ENCODE data around the gene DPEP3.

DPEP3 gene

GRCh38 chr16:67948015-67948414, 32.3 kb downstream of the DPEP3 start:
- TF ChIP-seq TCF4 (CRISPR knock-in tag; IDR thresholded peaks at IDR 0.05; ENCODE audit: borderline replicate concordance), result no peak
- TF ChIP-seq POU6F1 (CRISPR knock-in tag; IDR thresholded peaks at IDR 0.05; ENCODE audit: borderline replicate concordance, low read depth), result no peak
- TF ChIP-seq ZFP3 (CRISPR knock-in tag; IDR thresholded peaks at IDR 0.05), result no peak
- TF ChIP-seq SNAI2 (CRISPR knock-in tag; IDR thresholded peaks at IDR 0.05), result no peak
- TF ChIP-seq ZC3H10 (CRISPR knock-in tag; IDR thresholded peaks at IDR 0.05), result no peak
- no peak for TF ChIP-seq PPARA (CRISPR knock-in tag; IDR thresholded peaks at IDR 0.05; ENCODE audit: borderline replicate concordance)
- no peak for TF ChIP-seq ZNF565 (CRISPR knock-in tag; conservative IDR thresholded peaks at IDR 0.05; ENCODE audit: low read depth)
- no peak for ATAC-seq

GRCh38 chr16:67946966-67947558, 33.2 kb downstream of the DPEP3 start:
- no peak for ATAC-seq
- no peak for TF ChIP-seq TCF4 (CRISPR knock-in tag; IDR thresholded peaks at IDR 0.05; ENCODE audit: borderline replicate concordance)
- TF ChIP-seq TSHZ2 (CRISPR knock-in tag; IDR thresholded peaks at IDR 0.05), result no peak
- no peak for TF ChIP-seq CSRNP3 (CRISPR knock-in tag; IDR thresholded peaks at IDR 0.05)
- no peak for TF ChIP-seq ARNTL (CRISPR knock-in tag; IDR thresholded peaks at IDR 0.05; ENCODE audit: borderline replicate concordance, low read depth)
- no peak for TF ChIP-seq ESRRG (CRISPR knock-in tag; IDR thresholded peaks at IDR 0.05)
- no peak for TF ChIP-seq PATZ1 (CRISPR knock-in tag; IDR thresholded peaks at IDR 0.05; ENCODE audit: borderline replicate concordance)
- no peak for TF ChIP-seq OSR1 (CRISPR knock-in tag; IDR thresholded peaks at IDR 0.05)
- no peak for TF ChIP-seq RARB (CRISPR knock-in tag; IDR thresholded peaks at IDR 0.05)
- TF ChIP-seq ZC3H10 (CRISPR knock-in tag; IDR thresholded peaks at IDR 0.05), result no peak
- TF ChIP-seq BACH2 (CRISPR knock-in tag; IDR thresholded peaks at IDR 0.05; ENCODE audit: borderline replicate concordance), result no peak
- TF ChIP-seq POU6F1 (CRISPR knock-in tag; IDR thresholded peaks at IDR 0.05; ENCODE audit: borderline replicate concordance, low read depth), result no peak
- no peak for TF ChIP-seq PPARA (CRISPR knock-in tag; IDR thresholded peaks at IDR 0.05; ENCODE audit: borderline replicate concordance)
- no peak for TF ChIP-seq CREB5 (CRISPR knock-in tag; IDR thresholded peaks at IDR 0.05; ENCODE audit: low read depth)
- TF ChIP-seq ZNF70 (CRISPR knock-in tag; IDR thresholded peaks at IDR 0.05), result no peak
- no peak for TF ChIP-seq ZFP30 (CRISPR knock-in tag; IDR thresholded peaks at IDR 0.05)
- TF ChIP-seq TOX (CRISPR knock-in tag; IDR thresholded peaks at IDR 0.05; ENCODE audit: borderline replicate concordance), result no peak
- TF ChIP-seq ZNF565 (CRISPR knock-in tag; conservative IDR thresholded peaks at IDR 0.05; ENCODE audit: low read depth), result no peak
- no peak for TF ChIP-seq ISL1 (CRISPR knock-in tag; IDR thresholded peaks at IDR 0.05)
